Upper lobe of right lung (tissue), 1 donor: Measurements from ENCODE around the gene ISG15. TPM values are rescaled to one million over a fixed set of nuclear protein-coding genes. Genes with fewer than 3 reads are reported as not detected.

Experiments
- ATAC-seq: fragments of 200-7000 bp; cut with Tn5 transposase; one replicate; pipeline ENCODE4 v1.9.1; 2020; ENCODE audit warnings: mild to moderate bottlenecking, moderate library complexity
- DNase-seq: peaks from one replicate; pipeline ENCODE4 v3.0.0-alpha.2; 2020
- H3K27ac ChIP-seq: fragments of 200-600 bp; one replicate; pipeline ENCODE4 v1.8.0; 2022
- H3K27me3 ChIP-seq: fragments of 200-600 bp; one replicate; pipeline ENCODE4 v1.8.0; 2022; ENCODE audit warnings: mild to moderate bottlenecking
- H3K36me3 ChIP-seq: fragments of 200-600 bp; one replicate; pipeline ENCODE4 v1.8.0; 2022
- H3K4me1 ChIP-seq: fragments of 200-600 bp; one replicate; pipeline ENCODE4 v1.8.0; 2022
- H3K4me3 ChIP-seq: fragments of 200-600 bp; one replicate; pipeline ENCODE4 v1.8.0; 2022; ENCODE audit warnings: mild to moderate bottlenecking
- H3K9me3 ChIP-seq: fragments of 200-600 bp; one replicate; pipeline ENCODE4 v1.8.0; 2022
- intact Hi-C: fragments of 100-400 bp; cut with DNase I; formaldehyde crosslinking; loops from one replicate; pipeline ENCODE4 v1.11.0; 2022
- total RNA-seq: library from RNA; stranded (reverse); fragmentation: NEBNext Ultra II Directional; extraction: Animal tissue kit (Norgen Biotek cat#: 25700); gene quantifications from one replicate; pipeline ENCODE4 v1.2.1, GENCODE V29; 2021
- TF ChIP-seq, protein P1 (sequence below): fragments of 200-600 bp; IDR thresholded peaks from one replicate; pipeline ENCODE4 v1.8.0; 2022; ENCODE audit warnings: antibody characterized with exemption
- donor health status: DM: no; HTN: yes; CAD: no; lungs with severe emphysema.

Gene ISG15
- total RNA-seq, 1 donor from 2014 or later = 93.6 TPM

DNA sequence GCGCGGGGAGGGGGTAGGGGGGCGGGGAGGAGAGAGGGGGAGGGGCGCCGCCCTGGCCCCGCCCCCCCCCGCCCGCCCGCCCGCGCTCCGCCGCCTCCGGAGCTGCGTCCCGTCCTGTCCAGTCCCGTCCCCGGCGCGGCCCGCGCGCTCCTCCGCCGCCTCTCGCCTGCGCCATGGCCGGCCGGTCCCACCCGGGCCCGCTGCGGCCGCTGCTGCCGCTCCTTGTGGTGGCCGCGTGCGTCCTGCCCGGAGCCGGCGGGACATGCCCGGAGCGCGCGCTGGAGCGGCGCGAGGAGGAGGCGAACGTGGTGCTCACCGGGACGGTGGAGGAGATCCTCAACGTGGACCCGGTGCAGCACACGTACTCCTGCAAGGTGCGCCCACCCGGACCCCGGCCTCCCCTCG, 6.7 kb downstream of the ISG15 start, which contains the start of gene AGRN:
TSS of gene AGRN (plus strand) at position 121 of the 405 bp plus-strand sequence. CDS start at position 174, 53 bp downstream.
- no peaks in the 10 kb centered on the region for H3K27me3 ChIP-seq
- H3K4me1 ChIP-seq = peaks cover 32% of the 10 kb centered on the region
- DNase-seq (no peak), ATAC-seq (peak; percentile 37)
- H3K9me3 ChIP-seq = no peaks in the 10 kb centered on the region
- H3K27ac ChIP-seq = peak within 1 kb of the TSS; percentile 80
- H3K4me3 ChIP-seq = peak within 1 kb of the TSS; percentile 63
- intact Hi-C loops = no loop called here
- H3K36me3 ChIP-seq = no peaks in the 10 kb centered on the region
- TF ChIP-seq, protein P1, sequence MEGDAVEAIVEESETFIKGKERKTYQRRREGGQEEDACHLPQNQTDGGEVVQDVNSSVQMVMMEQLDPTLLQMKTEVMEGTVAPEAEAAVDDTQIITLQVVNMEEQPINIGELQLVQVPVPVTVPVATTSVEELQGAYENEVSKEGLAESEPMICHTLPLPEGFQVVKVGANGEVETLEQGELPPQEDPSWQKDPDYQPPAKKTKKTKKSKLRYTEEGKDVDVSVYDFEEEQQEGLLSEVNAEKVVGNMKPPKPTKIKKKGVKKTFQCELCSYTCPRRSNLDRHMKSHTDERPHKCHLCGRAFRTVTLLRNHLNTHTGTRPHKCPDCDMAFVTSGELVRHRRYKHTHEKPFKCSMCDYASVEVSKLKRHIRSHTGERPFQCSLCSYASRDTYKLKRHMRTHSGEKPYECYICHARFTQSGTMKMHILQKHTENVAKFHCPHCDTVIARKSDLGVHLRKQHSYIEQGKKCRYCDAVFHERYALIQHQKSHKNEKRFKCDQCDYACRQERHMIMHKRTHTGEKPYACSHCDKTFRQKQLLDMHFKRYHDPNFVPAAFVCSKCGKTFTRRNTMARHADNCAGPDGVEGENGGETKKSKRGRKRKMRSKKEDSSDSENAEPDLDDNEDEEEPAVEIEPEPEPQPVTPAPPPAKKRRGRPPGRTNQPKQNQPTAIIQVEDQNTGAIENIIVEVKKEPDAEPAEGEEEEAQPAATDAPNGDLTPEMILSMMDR = no peak

DNA sequence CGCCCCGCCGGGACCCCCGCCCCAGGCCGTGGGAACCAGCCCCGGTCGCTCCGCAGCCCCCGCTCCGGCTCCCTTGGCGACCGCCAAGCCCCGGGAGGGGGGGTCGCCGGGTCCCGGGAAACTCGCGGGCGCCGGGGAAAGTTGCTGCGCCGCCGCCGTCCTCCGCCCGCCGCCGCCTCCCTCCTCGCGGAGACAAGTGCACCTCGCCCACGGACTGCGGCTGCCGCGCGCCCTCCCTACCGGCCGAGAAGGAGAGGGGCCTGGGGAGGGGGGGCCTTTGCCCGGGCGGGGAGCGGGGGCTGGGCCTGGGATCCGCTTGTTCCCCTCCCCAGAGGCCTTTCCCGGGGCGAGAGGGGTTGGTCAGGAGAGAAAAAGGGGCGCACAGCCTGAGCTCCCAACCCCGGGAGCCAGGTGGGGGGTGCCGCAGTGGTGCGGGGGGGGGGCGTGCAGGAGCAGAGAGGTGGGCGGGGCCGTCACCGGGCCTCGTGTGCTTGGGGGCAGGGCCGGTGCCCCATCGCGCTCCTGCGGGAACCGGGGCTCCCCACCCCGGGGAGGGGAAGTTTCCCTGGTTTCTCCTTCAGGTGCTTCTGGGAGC, 7.2 kb downstream of the ISG15 start:
- H3K27me3 ChIP-seq = no peaks in the 10 kb centered on the region
- H3K4me3 ChIP-seq = peak overlapping the region; percentile 63
- peaks cover 32% of the 10 kb centered on the region for H3K4me1 ChIP-seq
- TF ChIP-seq, protein P1 = no peak
- no peak for ATAC-seq
- no peaks in the 10 kb centered on the region for H3K9me3 ChIP-seq
- no peak for DNase-seq
- intact Hi-C loops = no loop called here
- H3K36me3 ChIP-seq = no peaks in the 10 kb centered on the region
- H3K27ac ChIP-seq = peak overlapping the region; percentile 59

GRCh38 chr1:1021010-1021919, 8.0 kb downstream of the ISG15 start:
- peak; percentile 19 for ATAC-seq
- TF ChIP-seq, protein P1 = no peak
- Histone ChIP-seq H3K27ac (peak overlapping the region; percentile 59), H3K36me3 (no peaks in the 10 kb centered on the region), H3K4me1 (peaks cover 32% of the 10 kb centered on the region), H3K9me3 (no peaks in the 10 kb centered on the region), H3K27me3 (no peaks in the 10 kb centered on the region), H3K4me3 (peak overlapping the region; percentile 63)
- intact Hi-C loops = no loop called here
- DNase-seq = peak; percentile 88

- intact Hi-C loops = no loop called here
- no peak for ATAC-seq
- Histone ChIP-seq H3K4me3 (no peak overlapping the region), H3K9me3 (no peaks in the 10 kb centered on the region), H3K4me1 (peaks cover 32% of the 10 kb centered on the region), H3K27me3 (no peaks in the 10 kb centered on the region), H3K27ac (no peak overlapping the region), H3K36me3 (no peaks in the 10 kb centered on the region)
- no peak for DNase-seq
- TF ChIP-seq, protein P1 = no peak
These were observed 8.6 kb downstream of the ISG15 start for GRCh38 chr1:1021920-1022259.

DNA sequence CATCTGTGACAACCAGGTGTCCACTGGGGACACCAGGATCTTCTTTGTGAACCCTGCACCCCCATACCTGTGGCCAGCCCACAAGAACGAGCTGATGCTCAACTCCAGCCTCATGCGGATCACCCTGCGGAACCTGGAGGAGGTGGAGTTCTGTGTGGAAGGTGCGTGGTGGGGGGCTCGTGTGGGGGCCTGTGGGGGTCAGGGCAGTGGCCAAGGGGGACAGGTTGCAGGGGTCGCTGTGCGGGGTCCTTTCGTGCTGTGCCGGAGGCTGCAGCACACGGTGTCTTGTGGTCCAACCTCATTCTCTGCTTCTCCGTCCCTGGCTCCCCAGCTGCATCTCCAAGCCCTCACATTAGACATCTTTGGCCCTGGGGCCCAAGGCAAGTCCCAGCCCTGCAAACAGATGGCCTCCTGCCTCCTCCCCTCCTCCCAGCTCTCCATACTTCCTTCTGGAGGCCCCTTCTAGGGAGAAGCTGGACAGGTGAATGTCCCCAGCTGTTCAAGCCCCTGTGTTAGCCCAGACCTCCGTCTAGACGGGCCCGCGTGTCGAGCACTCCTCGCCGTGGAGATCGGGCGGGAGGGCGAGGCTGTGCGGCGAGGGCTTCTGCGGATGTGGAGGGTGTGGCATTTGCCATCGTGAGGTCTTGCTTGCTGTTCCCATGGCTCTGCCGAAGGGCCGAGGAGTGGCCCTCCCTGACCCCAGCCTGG, 9.2 kb downstream of the ISG15 start:
- Histone ChIP-seq H3K4me3 (no peak overlapping the region), H3K4me1 (peaks cover 32% of the 10 kb centered on the region), H3K27me3 (no peaks in the 10 kb centered on the region), H3K27ac (no peak overlapping the region), H3K9me3 (no peaks in the 10 kb centered on the region), H3K36me3 (no peaks in the 10 kb centered on the region)
- DNase-seq = no peak
- no peak for ATAC-seq
- intact Hi-C loops = no loop called here
- TF ChIP-seq, protein P1 = no peak
